GM12891 (cell line): ENCODE measurements around the gene ZNF346.

Experiments used
- DNase-seq: peaks from one replicate; pipeline ENCODE4 v3.0.0; 2011; ENCODE audit warnings: low spot score; ENCODE audit not compliant: insufficient read length
- FAIRE-seq: peaks from 2 replicates; lab custom pipeline; 2011; peaks lifted over from hg19 to GRCh38; lab: Jason Lieb, UNC
- PAX5 ChIP-seq: IDR thresholded peaks from 2 replicates; pipeline ENCODE4 v1.6.1; 2011; ENCODE audit warnings: low read length, moderate library complexity, mild to moderate bottlenecking; ENCODE audit not compliant: insufficient read depth, severe bottlenecking
- POLR2A ChIP-seq: IDR thresholded peaks from 2 replicates; pipeline ENCODE4 v1.6.1; 2011; ENCODE audit warnings: low read depth, low read length, control low read depth
- POLR2AphosphoS5 ChIP-seq: IDR thresholded peaks from 2 replicates; pipeline ENCODE4 v1.6.1; 2011; ENCODE audit warnings: low read depth, low read length, control low read depth
- POU2F2 ChIP-seq: IDR thresholded peaks from 2 replicates; pipeline ENCODE4 v1.6.1; 2011; ENCODE audit warnings: low read depth, mild to moderate bottlenecking, control low read depth, low read length, moderate library complexity
- SPI1 ChIP-seq: IDR thresholded peaks from 2 replicates; pipeline ENCODE4 v1.6.1; 2011; ENCODE audit warnings: low read depth, low read length, control low read depth
- TAF1 ChIP-seq: IDR thresholded peaks from 2 replicates; pipeline ENCODE4 v1.6.1; 2011; ENCODE audit warnings: low read depth, low read length, control low read depth

Gene ZNF346

DNA sequence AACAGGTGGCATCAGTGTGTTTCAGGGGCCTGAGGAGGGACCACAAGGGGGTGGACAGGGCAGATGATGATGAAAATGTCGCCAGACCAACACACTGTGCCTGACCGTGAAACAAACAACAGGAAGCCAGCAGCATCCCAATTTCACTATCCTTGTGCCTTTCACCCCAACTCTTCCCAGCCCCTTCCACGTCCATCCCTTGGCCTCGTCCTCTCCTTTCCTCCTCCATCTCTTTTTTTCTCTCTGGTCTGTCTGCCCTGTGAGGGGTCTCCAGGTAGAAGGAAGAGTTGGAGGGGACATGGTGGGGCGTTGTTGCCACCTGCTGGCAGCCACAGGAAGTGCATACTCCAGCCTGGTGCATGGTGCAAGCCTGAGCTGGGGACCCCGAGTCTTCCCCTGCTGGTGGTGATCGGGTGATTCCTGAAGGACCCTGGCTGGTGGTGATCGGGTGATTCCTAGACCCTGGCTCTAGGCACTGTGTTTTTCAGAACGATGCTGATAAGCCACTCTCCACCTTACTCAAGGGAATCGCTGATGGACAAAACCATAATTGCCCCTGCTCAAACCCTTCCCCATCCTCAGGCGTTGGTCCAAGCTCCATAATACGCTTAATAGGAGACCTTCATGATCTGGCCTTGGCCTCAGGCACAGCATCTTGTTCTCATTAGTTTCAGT is 89.4 kb downstream of the ZNF346 start:
- peak; percentile 74 for DNase-seq
- peak; percentile 88 for FAIRE-seq
- TF ChIP-seq PAX5 = no peak
- TF ChIP-seq POU2F2 = peak; percentile 51; the same call in 1 of the 2 replicates

- TF ChIP-seq PAX5 (no peak), SPI1 (no peak), POU2F2 (no peak), POLR2A (no peak), TAF1 (no peak), POLR2AphosphoS5 (no peak)
- FAIRE-seq = no peak
- no peak for DNase-seq
Observed at GRCh38 chr5:177112589-177113220, 90.2 kb downstream of the ZNF346 start.

DNA sequence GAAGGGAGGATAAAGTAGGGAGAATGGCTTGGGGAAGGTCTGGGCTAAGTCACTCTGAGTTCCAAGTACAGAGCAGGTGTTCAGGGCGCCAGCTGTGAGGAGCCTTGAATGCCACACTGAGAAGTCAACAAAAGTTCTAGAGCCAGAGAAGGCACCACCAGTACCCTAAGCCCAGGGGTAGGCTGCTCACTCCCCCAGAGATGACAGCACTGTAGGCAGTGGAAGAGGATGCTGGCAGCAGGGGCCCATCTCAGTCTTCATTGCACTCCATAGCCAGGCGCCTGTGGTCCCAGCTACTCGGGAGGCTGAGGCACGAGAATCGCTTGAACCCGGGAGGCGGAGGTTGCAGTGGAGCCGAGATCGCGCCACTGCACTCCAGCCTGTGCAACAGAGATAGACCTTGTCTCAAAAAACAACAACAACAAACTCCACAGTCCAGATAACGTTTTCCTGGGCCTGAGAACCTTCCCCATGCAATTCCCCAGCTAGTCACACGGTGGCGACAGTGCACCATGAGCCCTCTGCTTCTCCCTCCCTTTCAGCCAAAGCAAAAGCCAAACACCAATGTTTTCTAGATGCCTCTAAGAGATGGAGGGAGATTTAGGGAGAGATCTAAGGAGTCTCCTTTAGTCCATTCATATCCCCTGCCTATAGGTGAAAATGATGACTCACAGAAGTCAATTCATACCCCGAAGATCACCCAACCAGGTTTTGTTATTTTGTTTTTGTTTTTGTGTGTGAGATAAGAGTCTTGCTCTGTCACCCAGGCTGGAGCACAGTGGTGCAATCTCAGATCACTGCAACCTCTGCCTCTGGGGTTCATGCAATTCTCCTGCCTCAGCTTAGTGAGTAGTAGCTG is 91.3 kb downstream of the ZNF346 start:
- DNase-seq (peak; percentile 79), FAIRE-seq (peak; percentile 92)
- TF ChIP-seq PAX5 = no peak
- peak; percentile 80; the same call in 1 of the 2 replicates for TF ChIP-seq POU2F2

- DNase-seq (peak; percentile 67), FAIRE-seq (peak; percentile 45)
- TF ChIP-seq PAX5 = no peak
- no peak for TF ChIP-seq SPI1
- TF ChIP-seq POLR2AphosphoS5 = no peak
- no peak for TF ChIP-seq POU2F2
- no peak for TF ChIP-seq POLR2A
- no peak for TF ChIP-seq TAF1
Observed at GRCh38 chr5:177116631-177117373, 94.3 kb downstream of the ZNF346 start.

DNA sequence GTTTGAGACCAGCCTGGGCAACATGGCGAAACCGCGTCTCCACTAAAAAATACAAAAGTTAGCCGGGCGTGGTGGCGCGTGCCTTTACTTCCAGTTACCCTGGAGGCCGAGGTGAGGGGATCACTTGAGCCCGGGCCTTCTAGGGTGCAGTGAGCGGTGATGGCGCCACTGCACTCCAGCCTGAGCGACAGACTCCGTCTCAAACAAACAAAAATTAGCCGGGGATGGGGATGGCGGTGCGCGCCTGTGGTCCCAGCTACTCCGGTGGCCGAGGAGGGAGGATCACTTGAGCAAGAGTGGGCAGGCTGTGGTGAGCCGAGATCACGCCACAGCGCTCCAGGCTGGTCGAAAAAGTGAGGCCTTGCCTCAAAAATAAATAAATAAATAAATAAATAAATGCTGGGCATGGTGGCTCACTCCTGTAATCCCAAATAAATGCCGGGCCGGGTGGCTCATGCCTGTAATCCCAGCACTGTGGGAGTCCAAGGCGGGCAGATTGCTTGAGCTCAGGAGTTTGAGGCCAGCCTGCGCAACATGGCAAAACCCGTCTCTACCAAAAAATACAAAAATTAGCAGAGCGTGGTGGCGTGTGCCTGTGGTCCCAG is 95.0 kb downstream of the ZNF346 start:
- FAIRE-seq (no peak), DNase-seq (no peak)
- TF ChIP-seq POU2F2 (no peak), POLR2AphosphoS5 (no peak), TAF1 (no peak), POLR2A (no peak), SPI1 (no peak), PAX5 (no peak)

DNA sequence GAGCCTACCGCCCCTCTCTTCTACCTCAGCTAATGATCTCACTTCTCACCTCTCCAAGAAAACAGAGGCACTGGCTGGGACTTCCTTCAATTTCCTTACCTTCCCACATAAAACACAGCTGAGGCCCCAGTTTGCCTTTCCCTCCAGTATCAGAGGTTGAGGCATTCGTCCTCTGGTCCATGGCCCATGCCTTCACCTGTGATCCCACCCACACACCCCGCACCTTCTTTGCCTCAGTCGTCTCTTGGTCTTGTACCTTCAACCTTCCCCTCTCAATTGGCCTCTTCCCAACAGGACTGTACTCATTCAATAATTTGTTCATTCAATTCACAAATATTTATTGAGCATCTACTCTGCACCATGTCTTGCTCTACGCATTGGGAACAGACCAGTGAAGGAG is 100.1 kb downstream of the ZNF346 start:
- no peak for TF ChIP-seq TAF1
- no peak for TF ChIP-seq POU2F2
- no peak for TF ChIP-seq POLR2A
- TF ChIP-seq POLR2AphosphoS5 = no peak
- TF ChIP-seq PAX5 = no peak
- TF ChIP-seq SPI1 = no peak
- DNase-seq (no peak), FAIRE-seq (no peak)

GRCh38 chr5:177123789-177124485 is 101.4 kb downstream of the ZNF346 start:
- DNase-seq = no peak
- peak; percentile 5 for FAIRE-seq

DNA sequence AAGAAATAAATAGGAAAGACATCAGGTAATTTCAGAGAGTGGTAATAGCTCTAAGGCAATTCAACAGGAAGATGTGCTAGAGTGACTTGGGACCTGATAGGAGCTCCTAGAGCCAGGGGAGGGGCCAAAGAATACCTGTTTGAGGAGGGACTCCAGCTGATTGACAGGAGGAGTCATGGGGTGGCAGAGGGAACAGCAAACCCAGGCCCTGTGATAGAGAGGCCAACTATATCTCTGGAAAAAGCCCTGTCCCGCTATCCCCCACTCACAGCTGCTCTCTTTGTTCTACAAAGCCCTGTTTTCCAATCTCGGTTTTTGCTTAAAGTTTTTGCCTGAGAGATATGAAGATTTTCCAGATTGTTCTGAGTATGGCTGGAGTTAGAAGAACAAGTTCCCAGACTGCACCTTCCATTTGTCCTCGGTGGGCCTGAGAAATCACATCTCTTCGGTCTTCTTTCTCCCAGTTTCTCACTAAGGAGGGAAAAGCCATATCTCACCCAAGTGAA is 102.0 kb downstream of the ZNF346 start:
- DNase-seq = peak; percentile 53
- TF ChIP-seq POLR2A (no peak), PAX5 (no peak), TAF1 (no peak), SPI1 (no peak), POLR2AphosphoS5 (no peak), POU2F2 (no peak)
- no peak for FAIRE-seq

More at GRCh38 chr5:177123789-177124485, 101.4 kb downstream of the ZNF346 start:
- TF ChIP-seq TAF1 (no peak), PAX5 (no peak), POLR2AphosphoS5 (no peak), POU2F2 (no peak)
